Measurements from ENCODE around the gene PMVK.

Gene PMVK

DNA sequence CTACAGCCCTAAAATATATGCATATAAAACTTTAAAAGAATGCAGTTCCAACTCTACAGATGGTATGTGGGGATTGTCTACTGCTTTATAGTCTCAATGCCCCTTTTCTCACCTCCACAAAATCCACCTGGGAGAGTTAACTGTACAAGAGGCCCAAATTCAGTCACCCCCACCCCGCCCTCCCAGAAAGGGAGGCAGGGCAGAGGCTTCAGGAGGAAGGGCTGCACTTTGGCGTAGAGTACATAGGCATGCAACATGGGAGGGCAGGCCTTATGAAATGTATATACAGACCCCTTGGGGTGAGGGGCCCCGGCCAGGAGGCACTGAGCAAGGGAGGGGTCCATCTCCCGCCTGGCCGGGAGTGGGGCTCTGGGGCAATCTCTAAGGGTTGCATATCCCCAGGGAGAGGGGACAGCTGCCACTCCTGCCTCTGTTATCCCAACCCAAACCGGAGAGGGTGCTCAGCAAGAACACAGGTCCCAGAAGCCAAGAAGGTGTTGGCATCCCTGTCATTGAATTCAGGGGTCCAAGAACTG lies 26.3 kb upstream of the PMVK start:
- H3K4me1 ChIP-seq (ENCODE audit: control insufficient read depth, insufficient read depth, low read length): peaks cover 8% of the 10 kb centered on the region
- peaks cover 30% of the 10 kb centered on the region for H3K36me3 ChIP-seq (ENCODE audit: control insufficient read depth, insufficient read depth, low read length)
- peak overlapping the region; percentile 84 for H3K4me3 ChIP-seq (ENCODE audit: low read length)
- no peaks in the 10 kb centered on the region for H3K27me3 ChIP-seq (ENCODE audit: control insufficient read depth, insufficient read depth, low read length)
- H3K27ac ChIP-seq (ENCODE audit: low read depth, low read length): no peak overlapping the region
- H3K9ac ChIP-seq (ENCODE audit: low read length): no peak overlapping the region

DNA sequence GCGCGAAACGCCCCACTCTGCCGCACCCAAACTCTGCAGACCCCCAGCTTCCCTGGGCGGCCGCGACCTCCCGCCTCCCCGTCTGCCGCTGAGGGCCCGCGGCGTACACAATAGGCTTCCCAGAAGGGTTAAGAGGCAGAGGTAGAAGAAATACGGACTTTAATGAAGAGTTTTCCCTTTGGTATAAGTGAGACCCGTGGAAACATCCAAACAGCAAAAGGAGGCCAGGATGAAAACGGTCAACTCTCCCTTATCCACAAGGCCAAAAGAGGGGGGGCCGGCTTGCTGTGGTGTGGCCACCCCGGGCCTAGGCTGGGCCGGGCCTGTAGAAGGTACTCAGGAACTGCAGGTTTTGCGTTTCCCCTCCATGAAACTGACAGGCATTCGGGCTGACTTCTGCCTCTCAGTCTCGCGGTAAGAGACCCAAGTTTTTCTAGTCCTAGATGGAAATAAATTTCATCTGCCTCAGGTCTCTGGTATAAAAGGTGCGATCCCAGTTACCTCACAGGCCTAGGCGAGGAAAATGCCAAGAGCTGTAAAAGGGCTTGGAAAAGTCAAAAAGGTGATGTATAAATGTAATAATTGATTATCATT lies 25.7 kb upstream of the PMVK start:
- H3K9ac ChIP-seq (ENCODE audit: low read length): peak overlapping the region; percentile 93
- H3K36me3 ChIP-seq (ENCODE audit: control insufficient read depth, insufficient read depth, low read length): peaks cover 25% of the 10 kb centered on the region
- H3K4me3 ChIP-seq (ENCODE audit: low read length): peak overlapping the region; percentile 84
- peak overlapping the region; percentile 99 for H3K27ac ChIP-seq (ENCODE audit: low read depth, low read length)
- H3K27me3 ChIP-seq (ENCODE audit: control insufficient read depth, insufficient read depth, low read length): no peaks in the 10 kb centered on the region
- H3K4me1 ChIP-seq (ENCODE audit: control insufficient read depth, insufficient read depth, low read length): peaks cover 9% of the 10 kb centered on the region

DNA sequence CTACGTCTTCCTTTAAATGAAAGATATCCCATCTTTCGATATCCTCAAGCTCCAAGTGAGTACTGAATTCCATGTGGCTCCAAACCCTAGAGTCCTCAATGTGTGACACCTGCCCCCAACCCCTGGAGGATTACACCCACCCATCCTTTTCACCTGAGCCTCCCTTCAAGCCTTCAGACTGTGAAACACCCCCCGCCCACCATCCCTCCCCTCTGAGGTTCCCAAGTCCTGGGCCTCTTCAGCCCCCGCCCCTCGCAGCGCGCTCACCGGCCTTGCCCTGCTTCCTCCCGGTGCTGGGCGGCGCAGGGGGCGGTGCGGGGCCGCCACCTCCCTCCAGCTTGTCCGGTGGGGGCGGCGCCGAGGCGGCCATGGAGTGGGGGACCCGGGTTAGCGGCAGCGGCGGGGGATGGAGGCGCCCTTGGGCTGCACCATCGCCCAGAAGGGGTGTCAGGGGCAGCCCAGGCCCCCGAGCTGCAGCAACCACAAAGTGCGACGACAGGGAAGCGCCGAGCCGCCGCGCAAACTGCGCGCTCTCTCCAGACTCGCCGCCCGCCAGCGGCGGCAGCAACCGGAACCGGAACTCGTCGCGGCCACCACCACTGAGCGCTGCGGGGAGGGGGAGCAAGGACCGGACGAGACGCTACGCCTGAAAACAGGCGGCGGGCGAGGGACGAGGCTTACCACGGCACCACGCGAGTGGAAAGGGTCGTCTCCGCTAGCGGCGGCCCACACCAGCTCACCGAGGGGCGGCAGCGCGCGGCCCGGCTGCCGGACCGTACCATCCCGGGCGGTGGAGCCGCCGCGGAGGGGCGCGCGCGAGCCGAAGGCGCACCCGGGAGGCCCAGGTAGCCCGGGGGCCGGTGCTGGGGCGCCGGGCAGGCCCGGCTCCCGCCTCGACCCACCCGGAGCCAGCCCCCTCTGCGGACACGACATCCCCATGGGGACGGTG lies 25.0 kb upstream of the PMVK start, which contains the start of gene PYGO2:
PYGO2 (minus strand) TSS at position 576 of the 949 bp plus-strand sequence; CDS start at position 370, 206 bp downstream.
- Histone ChIP-seq H3K27ac (ENCODE audit: low read depth, low read length) (peak within 1 kb of the TSS; percentile 99), H3K27me3 (ENCODE audit: control insufficient read depth, insufficient read depth, low read length) (no peaks in the 10 kb centered on the region), H3K4me1 (ENCODE audit: control insufficient read depth, insufficient read depth, low read length) (peaks cover 15% of the 10 kb centered on the region), H3K36me3 (ENCODE audit: control insufficient read depth, insufficient read depth, low read length) (peaks cover 21% of the 10 kb centered on the region), H3K9ac (ENCODE audit: low read length) (peak within 1 kb of the TSS; percentile 93), H3K4me3 (ENCODE audit: low read length) (peak within 1 kb of the TSS; percentile 84)

DNA sequence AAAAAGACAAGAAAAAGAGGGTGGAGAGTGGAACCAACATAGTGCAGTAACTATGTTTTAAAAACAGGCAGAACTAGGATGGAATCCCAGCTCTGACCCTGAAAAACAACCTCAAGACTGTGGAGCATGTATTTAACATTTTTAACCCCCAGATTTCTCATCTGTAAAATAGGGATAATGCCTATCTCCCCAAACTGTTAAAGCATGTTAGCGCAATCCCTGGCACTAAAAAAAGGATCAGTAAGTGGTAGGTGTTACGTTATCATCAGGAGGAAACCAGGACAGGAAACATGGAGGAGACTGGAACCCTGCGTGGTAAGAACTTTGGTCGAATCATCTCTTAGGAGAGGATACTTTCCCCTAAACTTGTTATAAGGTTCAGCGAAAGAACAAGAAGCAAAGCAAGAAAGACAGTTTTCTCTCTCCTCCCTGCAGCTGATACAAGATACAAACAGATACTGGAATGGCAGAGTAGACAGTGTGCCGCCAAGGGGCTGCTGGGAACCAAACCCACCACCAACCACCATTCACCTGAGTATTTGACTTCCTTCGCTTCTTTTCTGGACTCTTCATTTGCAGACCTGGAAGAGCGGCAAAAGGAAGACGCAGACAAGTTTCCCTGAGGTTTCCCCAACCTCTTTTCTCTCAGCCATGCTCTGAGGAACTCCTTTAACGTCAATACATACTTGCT lies 24.1 kb upstream of the PMVK start:
- peaks cover 15% of the 10 kb centered on the region for H3K36me3 ChIP-seq (ENCODE audit: control insufficient read depth, insufficient read depth, low read length)
- peak overlapping the region; percentile 84 for H3K4me3 ChIP-seq (ENCODE audit: low read length)
- peak overlapping the region; percentile 99 for H3K27ac ChIP-seq (ENCODE audit: low read depth, low read length)
- no peaks in the 10 kb centered on the region for H3K27me3 ChIP-seq (ENCODE audit: control insufficient read depth, insufficient read depth, low read length)
- H3K9ac ChIP-seq (ENCODE audit: low read length): no peak overlapping the region
- peaks cover 15% of the 10 kb centered on the region for H3K4me1 ChIP-seq (ENCODE audit: control insufficient read depth, insufficient read depth, low read length)

DNA sequence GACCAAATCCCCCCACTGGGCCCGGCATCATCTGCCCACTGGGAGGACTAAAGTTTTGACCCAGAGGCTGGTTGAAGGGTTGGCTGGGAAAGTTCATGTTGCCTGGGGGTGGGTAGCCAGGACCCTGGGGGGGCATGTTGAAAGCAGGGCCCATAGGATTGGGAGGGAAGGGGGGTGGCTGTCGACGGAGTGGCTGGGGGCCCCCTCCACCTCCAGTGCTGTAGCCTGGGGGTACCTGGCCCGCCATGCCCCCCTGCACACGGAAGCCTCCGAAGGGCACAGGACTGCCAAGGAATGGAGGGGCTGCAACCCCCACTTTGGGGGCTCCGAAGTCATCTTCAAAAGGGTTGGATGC lies 22.9 kb upstream of the PMVK start:
- no peak overlapping the region for H3K4me3 ChIP-seq (ENCODE audit: low read length)
- no peaks in the 10 kb centered on the region for H3K27me3 ChIP-seq (ENCODE audit: control insufficient read depth, insufficient read depth, low read length)
- H3K4me1 ChIP-seq (ENCODE audit: control insufficient read depth, insufficient read depth, low read length): peaks cover 26% of the 10 kb centered on the region
- no peak overlapping the region for H3K9ac ChIP-seq (ENCODE audit: low read length)
- peaks cover 8% of the 10 kb centered on the region for H3K36me3 ChIP-seq (ENCODE audit: control insufficient read depth, insufficient read depth, low read length)
- H3K27ac ChIP-seq (ENCODE audit: low read depth, low read length): no peak overlapping the region

DNA sequence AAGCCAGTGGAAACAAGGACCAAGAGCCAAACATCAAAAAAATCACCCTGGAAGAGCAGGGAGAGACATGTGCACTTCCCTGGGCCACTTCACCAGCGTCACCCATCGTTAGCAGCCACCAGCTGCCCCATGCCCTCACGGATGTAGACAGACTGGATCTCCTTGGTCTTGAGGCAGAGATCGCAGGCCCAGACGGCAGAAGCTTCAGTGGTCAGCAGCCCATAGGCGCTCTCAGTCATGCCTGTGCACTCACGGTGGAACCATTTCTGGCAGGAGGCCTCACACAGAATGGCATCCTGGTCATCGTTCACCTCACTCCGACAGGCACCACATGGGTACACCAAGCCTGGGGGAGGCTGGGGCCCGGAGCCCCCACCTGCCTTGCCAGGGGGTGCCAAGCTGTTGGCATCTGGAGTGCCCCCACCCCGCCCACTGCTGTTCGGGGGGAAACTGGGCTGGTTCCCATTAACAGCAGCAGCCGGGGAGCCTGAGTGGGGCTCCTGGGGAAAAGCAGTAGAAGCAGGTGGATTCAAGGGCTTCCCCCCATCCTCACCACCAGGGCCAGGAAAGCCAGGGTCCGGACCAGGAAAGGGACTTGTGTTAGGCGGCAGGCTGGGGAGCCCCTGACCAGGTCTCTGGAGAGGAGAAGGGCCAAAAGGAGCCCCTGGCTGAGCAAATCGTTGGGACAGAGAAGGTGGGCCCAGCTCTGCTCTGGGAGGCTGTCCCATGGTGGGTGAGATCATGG lies 22.3 kb upstream of the PMVK start:
- peaks cover 5% of the 10 kb centered on the region for H3K36me3 ChIP-seq (ENCODE audit: control insufficient read depth, insufficient read depth, low read length)
- H3K9ac ChIP-seq (ENCODE audit: low read length): no peak overlapping the region
- H3K27me3 ChIP-seq (ENCODE audit: control insufficient read depth, insufficient read depth, low read length): no peaks in the 10 kb centered on the region
- H3K4me1 ChIP-seq (ENCODE audit: control insufficient read depth, insufficient read depth, low read length): peaks cover 30% of the 10 kb centered on the region
- H3K27ac ChIP-seq (ENCODE audit: low read depth, low read length): no peak overlapping the region
- no peak overlapping the region for H3K4me3 ChIP-seq (ENCODE audit: low read length)

DNA sequence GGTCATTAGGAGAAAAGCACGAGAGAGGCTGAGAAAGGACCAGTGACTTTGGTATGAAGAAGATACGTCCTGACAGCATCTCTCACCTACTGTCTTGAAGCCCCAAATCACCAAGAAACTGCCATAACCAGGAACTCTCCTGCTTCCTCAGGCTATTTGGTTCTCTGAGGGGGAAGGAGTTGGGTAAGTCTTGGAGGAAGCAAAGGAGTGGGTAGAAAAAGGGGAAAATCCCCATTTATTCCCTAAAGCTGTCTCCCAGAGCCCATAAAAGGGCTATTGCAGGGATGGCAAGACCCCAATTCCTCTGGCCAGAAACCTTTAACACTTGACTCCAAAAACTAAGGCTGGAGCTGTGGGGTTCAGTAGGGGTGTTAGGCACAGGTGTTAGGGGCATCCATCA lies 21.5 kb upstream of the PMVK start:
- no peak overlapping the region for H3K9ac ChIP-seq (ENCODE audit: low read length)
- peaks cover 5% of the 10 kb centered on the region for H3K36me3 ChIP-seq (ENCODE audit: control insufficient read depth, insufficient read depth, low read length)
- H3K27me3 ChIP-seq (ENCODE audit: control insufficient read depth, insufficient read depth, low read length): no peaks in the 10 kb centered on the region
- H3K4me3 ChIP-seq (ENCODE audit: low read length): no peak overlapping the region
- H3K27ac ChIP-seq (ENCODE audit: low read depth, low read length): no peak overlapping the region
- H3K4me1 ChIP-seq (ENCODE audit: control insufficient read depth, insufficient read depth, low read length): peaks cover 33% of the 10 kb centered on the region

DNA sequence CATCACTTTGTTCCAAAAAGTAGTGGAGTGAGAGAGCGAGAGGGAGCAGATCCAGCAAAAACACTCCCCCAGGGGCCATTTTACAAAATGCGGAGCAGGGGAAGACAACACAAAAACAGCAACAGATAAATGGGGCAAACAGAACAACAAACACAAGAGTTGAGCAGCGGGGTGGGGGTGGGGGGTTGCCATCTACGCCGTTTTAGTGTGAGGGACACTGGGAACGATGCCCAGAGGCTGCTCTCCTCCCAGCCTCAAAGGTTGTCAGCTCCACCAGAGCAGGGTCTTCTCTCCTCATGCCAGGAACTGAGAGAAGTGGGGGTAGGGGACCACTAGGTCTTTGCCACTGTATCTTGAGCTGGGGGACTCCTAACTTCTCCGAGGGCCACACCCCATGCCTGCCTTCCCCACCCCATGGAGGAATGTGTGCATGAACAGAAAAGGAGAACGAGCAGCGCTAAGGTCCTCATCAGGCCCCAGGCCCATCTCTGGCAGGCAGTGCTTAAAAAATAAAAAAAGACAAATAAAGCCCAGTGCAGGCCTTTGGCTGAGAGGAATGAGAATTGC lies 20.7 kb upstream of the PMVK start:
- Histone ChIP-seq H3K9ac (ENCODE audit: low read length) (no peak overlapping the region), H3K27me3 (ENCODE audit: control insufficient read depth, insufficient read depth, low read length) (no peaks in the 10 kb centered on the region), H3K36me3 (ENCODE audit: control insufficient read depth, insufficient read depth, low read length) (peaks cover 5% of the 10 kb centered on the region), H3K4me1 (ENCODE audit: control insufficient read depth, insufficient read depth, low read length) (peaks cover 32% of the 10 kb centered on the region), H3K4me3 (ENCODE audit: low read length) (no peak overlapping the region), H3K27ac (ENCODE audit: low read depth, low read length) (peak overlapping the region; percentile 87)

DNA sequence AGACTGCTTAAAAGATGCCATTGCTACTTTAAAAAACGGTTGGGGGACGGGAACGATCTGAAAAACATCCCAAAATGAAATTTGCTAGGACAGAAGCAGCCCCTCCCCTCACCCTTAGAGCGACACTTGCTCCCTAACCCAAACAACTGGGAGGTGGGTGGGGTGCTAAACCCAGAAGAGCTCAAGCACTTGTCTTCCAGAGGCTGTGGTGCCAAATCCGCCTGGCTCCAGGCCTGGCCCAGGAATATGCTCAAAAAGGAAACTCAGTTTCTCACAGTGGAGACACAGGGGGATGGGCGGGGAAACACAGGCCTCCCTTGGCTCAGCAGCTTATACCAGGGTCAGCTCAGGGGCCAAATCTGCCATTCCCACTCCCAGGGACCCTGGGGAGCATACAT lies 20.0 kb upstream of the PMVK start:
- Histone ChIP-seq H3K36me3 (ENCODE audit: control insufficient read depth, insufficient read depth, low read length) (peaks cover 5% of the 10 kb centered on the region), H3K9ac (ENCODE audit: low read length) (no peak overlapping the region), H3K27me3 (ENCODE audit: control insufficient read depth, insufficient read depth, low read length) (no peaks in the 10 kb centered on the region), H3K27ac (ENCODE audit: low read depth, low read length) (peak overlapping the region; percentile 87), H3K4me1 (ENCODE audit: control insufficient read depth, insufficient read depth, low read length) (peaks cover 32% of the 10 kb centered on the region), H3K4me3 (ENCODE audit: low read length) (peak overlapping the region; percentile 93)

DNA sequence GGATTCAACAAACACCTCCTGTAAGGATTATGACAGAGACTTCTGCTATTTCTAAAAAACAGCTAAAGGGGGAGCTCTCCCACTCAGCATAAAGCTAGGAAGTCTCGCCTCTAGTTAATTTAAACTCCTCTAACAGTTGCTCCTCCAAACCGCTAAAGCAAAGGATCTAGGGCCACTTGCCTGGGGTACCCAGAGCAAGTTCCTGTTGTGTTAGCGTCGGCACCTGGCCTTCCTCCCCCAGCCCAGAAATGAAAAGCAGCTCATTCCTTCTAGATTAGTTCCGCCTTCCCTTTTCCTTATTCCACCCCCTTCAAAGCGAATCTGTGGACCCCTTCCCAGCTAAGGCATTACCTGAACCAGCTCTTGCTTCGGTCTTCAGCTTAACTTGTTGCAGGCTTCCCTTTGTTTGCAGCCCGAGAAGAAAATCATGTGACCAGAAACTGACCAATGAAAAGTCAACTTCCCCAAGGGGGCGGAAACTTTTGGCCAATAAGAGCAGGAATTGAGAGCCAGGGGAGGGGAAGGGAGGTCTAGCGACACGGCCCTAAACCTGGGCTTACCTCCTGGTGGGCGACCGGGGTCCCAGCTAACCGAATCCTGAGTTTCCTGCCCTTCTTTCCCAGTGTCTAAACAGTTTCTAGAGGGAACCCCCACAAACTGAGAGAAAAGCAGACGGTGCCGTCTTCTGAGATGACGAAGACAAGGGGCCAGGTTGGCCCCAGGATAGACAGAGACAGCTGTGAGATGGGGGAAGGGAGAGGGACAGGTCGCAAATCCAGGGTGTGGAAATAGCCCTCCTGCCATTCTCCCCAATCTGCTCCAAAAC lies 19.4 kb upstream of the PMVK start, which contains the start of gene PBXIP1:
PBXIP1 (minus strand) TSS at position 382 of the 826 bp plus-strand sequence. CDS start 2,378 bp downstream, outside the sequence.
- H3K36me3 ChIP-seq (ENCODE audit: control insufficient read depth, insufficient read depth, low read length): peaks cover 11% of the 10 kb centered on the region
- peak within 1 kb of the TSS; percentile 87 for H3K27ac ChIP-seq (ENCODE audit: low read depth, low read length)
- peak within 1 kb of the TSS; percentile 93 for H3K4me3 ChIP-seq (ENCODE audit: low read length)
- peak within 1 kb of the TSS; percentile 53 for H3K9ac ChIP-seq (ENCODE audit: low read length)
- peaks cover 30% of the 10 kb centered on the region for H3K4me1 ChIP-seq (ENCODE audit: control insufficient read depth, insufficient read depth, low read length)
- no peaks in the 10 kb centered on the region for H3K27me3 ChIP-seq (ENCODE audit: control insufficient read depth, insufficient read depth, low read length)
